HEK293T (cell line): ENCODE measurements around the gene NCOA6.

Experiments used
- ARNT ChIP-seq: fragments of 450-650 bp; IDR thresholded peaks from 2 replicates; pipeline ENCODE4 v1.6.1; 2017; ENCODE audit warnings: mild to moderate bottlenecking
- BHLHE40 ChIP-seq: fragments of 450-650 bp; IDR thresholded peaks from 2 replicates; pipeline ENCODE4 v1.6.1; 2016; ENCODE audit warnings: mild to moderate bottlenecking, moderate library complexity, borderline replicate concordance
- CTBP1 ChIP-seq: fragments of 450-650 bp; IDR thresholded peaks from 2 replicates; pipeline ENCODE4 v1.6.1; 2016; ENCODE audit warnings: borderline replicate concordance
- FOXA1 ChIP-seq: fragments of 450-650 bp; IDR thresholded peaks from 2 replicates; pipeline ENCODE4 v1.6.1; 2016; ENCODE audit warnings: mild to moderate bottlenecking
- FOXK2 ChIP-seq: fragments of 450-650 bp; IDR thresholded peaks from 2 replicates; pipeline ENCODE4 v1.6.1; 2016; ENCODE audit warnings: mild to moderate bottlenecking
- FOXM1 ChIP-seq: fragments of 450-650 bp; IDR thresholded peaks from 2 replicates; pipeline ENCODE4 v1.6.1; 2017; ENCODE audit warnings: mild to moderate bottlenecking, borderline replicate concordance
- HDGF ChIP-seq: fragments of 450-650 bp; IDR thresholded peaks from 2 replicates; pipeline ENCODE4 v1.6.1; 2017; ENCODE audit warnings: antibody characterized with exemption, borderline replicate concordance
- L3MBTL2 ChIP-seq: fragments of 450-650 bp; conservative IDR thresholded peaks from 2 replicates; pipeline ENCODE4 v1.6.1; 2016; ENCODE audit warnings: mild to moderate bottlenecking
- NFRKB ChIP-seq: fragments of 450-650 bp; IDR thresholded peaks from 2 replicates; pipeline ENCODE4 v1.6.1; 2016; ENCODE audit warnings: mild to moderate bottlenecking, moderate library complexity
- PKNOX1 ChIP-seq: fragments of 450-650 bp; IDR thresholded peaks from 2 replicates; pipeline ENCODE4 v1.6.1; 2016
- SP1 ChIP-seq: fragments of 450-650 bp; IDR thresholded peaks from 2 replicates; pipeline ENCODE4 v1.6.1; 2017
- SUZ12 ChIP-seq: fragments of 450-650 bp; IDR thresholded peaks from 2 replicates; pipeline ENCODE4 v1.6.1; 2016; ENCODE audit warnings: mild to moderate bottlenecking
- TARDBP ChIP-seq: fragments of 450-650 bp; IDR thresholded peaks from 2 replicates; pipeline ENCODE4 v1.6.1; 2016
- ZNF384 ChIP-seq: fragments of 450-650 bp; IDR thresholded peaks from 2 replicates; pipeline ENCODE4 v1.6.1; 2016

DNA sequence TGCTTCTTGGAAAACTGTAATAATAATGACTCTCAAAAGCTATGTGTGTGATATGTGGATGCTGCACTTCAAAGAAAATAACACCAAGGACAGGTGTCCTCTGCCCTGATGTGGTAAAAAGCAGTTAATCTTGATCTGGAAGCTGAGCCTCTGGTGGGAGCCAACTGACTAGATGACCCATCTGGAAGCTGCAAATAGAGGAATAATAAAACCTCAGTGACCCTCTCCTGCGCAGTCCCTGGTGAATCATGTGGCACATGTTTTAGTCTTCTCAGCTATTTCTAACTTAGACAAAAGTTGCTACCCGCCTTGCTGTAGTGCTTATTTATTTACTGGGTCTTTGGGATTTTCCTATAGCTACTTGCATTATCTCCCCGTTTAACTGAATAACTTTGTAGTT lies 74.0 kb downstream of the NCOA6 start:
- TF ChIP-seq ARNT: no peak
- no peak for TF ChIP-seq TARDBP
- TF ChIP-seq SP1: no peak
- no peak for TF ChIP-seq BHLHE40
- TF ChIP-seq HDGF: no peak
- no peak for TF ChIP-seq FOXM1
- TF ChIP-seq PKNOX1: no peak
- no peak for TF ChIP-seq FOXK2
- no peak for TF ChIP-seq SUZ12
- TF ChIP-seq NFRKB: no peak
- TF ChIP-seq L3MBTL2: no peak
- no peak for TF ChIP-seq ZNF384
- TF ChIP-seq CTBP1: no peak
- no peak for TF ChIP-seq FOXA1
